GM12801 (cell line): ENCODE data around the gene MCAT.

ENCODE experiments used
- CTCF ChIP-seq: IDR thresholded peaks from one replicate; pipeline ENCODE4 v1.5.1; 2011; ENCODE audit warnings: control low read depth; ENCODE audit not compliant: insufficient read length; ENCODE audit errors: extremely low read depth

MCAT gene

GRCh38 chr22:43164636-43165035 lies 21.4 kb upstream of the MCAT start:
- no peak for TF ChIP-seq CTCF

- no peak for TF ChIP-seq CTCF
Observed at GRCh38 chr22:43163241-43163795, 20.1 kb upstream of the MCAT start.

- TF ChIP-seq CTCF: no peak
Observed at GRCh38 chr22:43162412-43163150, 19.4 kb upstream of the MCAT start.

GRCh38 chr22:43160497-43161126 lies 17.4 kb upstream of the MCAT start:
- no peak for TF ChIP-seq CTCF

GRCh38 chr22:43159484-43160178 lies 16.4 kb upstream of the MCAT start:
- no peak for TF ChIP-seq CTCF

GRCh38 chr22:43158778-43159483 lies 15.7 kb upstream of the MCAT start:
- no peak for TF ChIP-seq CTCF

- TF ChIP-seq CTCF: no peak
Observed at GRCh38 chr22:43157874-43158546, 14.8 kb upstream of the MCAT start.
